GM23338 (cell line): ENCODE data around the gene NPPC. TPM values are rescaled to one million over a fixed set of nuclear protein-coding genes. Genes with fewer than 3 reads are reported as not detected.

Experiments used
- ATAC-seq: fragments of 200-7000 bp; cut with Tn5 transposase; 3 replicates; pipeline ENCODE4 v1.9.1; 2020
- DNase-seq: peaks from one replicate; pipeline ENCODE4 v3.0.0-alpha.2; 2015; ENCODE audit warnings: low spot score
- H2AFZ ChIP-seq: fragments of 200-600 bp; sonication (generic); 2 replicates; pipeline ENCODE4 v1.8.0; 2016; ENCODE audit warnings: antibody characterized with exemption, mild to moderate bottlenecking, moderate library complexity
- H3F3A ChIP-seq: fragments of 200-600 bp; sonication (generic); replicated peaks from 2 replicates; pipeline ENCODE4 v1.8.0; 2017; ENCODE audit warnings: antibody characterized with exemption, mixed run types, low read depth
- H3K27ac ChIP-seq: fragments of 200-600 bp; sonication (generic); 2 replicates; pipeline ENCODE4 v1.6.1; 2016; ENCODE audit warnings: low read depth
- H3K27me3 ChIP-seq: fragments of 200-600 bp; sonication (generic); 2 replicates; pipeline ENCODE4 v1.8.0; 2016; ENCODE audit warnings: mild to moderate bottlenecking, mixed run types, moderate library complexity; ENCODE audit not compliant: insufficient read depth
- H3K36me3 ChIP-seq: fragments of 200-600 bp; sonication (generic); 2 replicates; pipeline ENCODE4 v1.8.0; 2016; ENCODE audit warnings: mild to moderate bottlenecking; ENCODE audit not compliant: insufficient read depth
- H3K4me1 ChIP-seq: fragments of 200-600 bp; sonication (generic); 2 replicates; pipeline ENCODE4 v1.8.0; 2016; ENCODE audit warnings: mild to moderate bottlenecking, moderate library complexity; ENCODE audit not compliant: insufficient read depth
- H3K4me2 ChIP-seq: fragments of 200-600 bp; sonication (generic); 2 replicates; pipeline ENCODE4 v1.7.1; 2017; ENCODE audit warnings: mixed run types
- H3K4me3 ChIP-seq: fragments of 200-600 bp; sonication (generic); 2 replicates; pipeline ENCODE4 v1.6.1; 2016; ENCODE audit warnings: mixed run types
- H3K79me2 ChIP-seq: fragments of 200-600 bp; sonication (generic); replicated peaks from 2 replicates; pipeline ENCODE4 v1.8.0; 2017; ENCODE audit warnings: mild to moderate bottlenecking; ENCODE audit not compliant: insufficient read depth
- H3K9me2 ChIP-seq: fragments of 200-600 bp; sonication (generic); 2 replicates; pipeline ENCODE4 v1.8.0; 2017; ENCODE audit not compliant: insufficient read depth
- H4K20me1 ChIP-seq: fragments of 200-600 bp; sonication (generic); replicated peaks from 2 replicates; pipeline ENCODE4 v1.8.0; 2017; ENCODE audit warnings: mild to moderate bottlenecking; ENCODE audit not compliant: insufficient read depth
- H3K27ac Mint-ChIP-seq: 2 replicates; pipeline ENCODE4 v1.8.0; 2020; ENCODE audit warnings: inconsistent platforms, mild to moderate bottlenecking, moderate library complexity, mixed read lengths
- H3K27me3 Mint-ChIP-seq: 3 replicates; pipeline ENCODE4 v1.8.0; 2022; ENCODE audit warnings: low read depth, mild to moderate bottlenecking, moderate library complexity, mixed read lengths, inconsistent platforms; ENCODE audit not compliant: insufficient read depth, poor library complexity
- H3K36me3 Mint-ChIP-seq: 3 replicates; pipeline ENCODE4 v1.8.0; 2021; ENCODE audit warnings: low read depth, mild to moderate bottlenecking, inconsistent platforms, moderate library complexity, mixed read lengths
- H3K4me1 Mint-ChIP-seq: 3 replicates; pipeline ENCODE4 v1.8.0; 2020; ENCODE audit warnings: mild to moderate bottlenecking, inconsistent platforms, mixed read lengths
- H3K4me3 Mint-ChIP-seq: 3 replicates; pipeline ENCODE4 v1.8.0; 2021; ENCODE audit warnings: moderate library complexity, mild to moderate bottlenecking, inconsistent platforms, mixed read lengths
- H3K9me3 Mint-ChIP-seq: 3 replicates; pipeline ENCODE4 v1.8.0; 2020; ENCODE audit warnings: moderate library complexity, mild to moderate bottlenecking, inconsistent platforms, mixed read lengths
- CREB1 ChIP-seq: fragments of 250-450 bp; sonication (Bioruptor Pico); IDR thresholded peaks from 2 replicates; pipeline ENCODE4 v1.5.0; 2020; ENCODE audit warnings: low read depth, mild to moderate bottlenecking, moderate library complexity
- JUNB ChIP-seq: IDR thresholded peaks from one replicate; pipeline ENCODE4 v1.6.1; 2016; ENCODE audit warnings: antibody characterized with exemption; ENCODE audit not compliant: unreplicated experiment
- POLR2AphosphoS5 ChIP-seq: IDR thresholded peaks from 2 replicates; pipeline ENCODE4 v1.6.1; 2016; ENCODE audit warnings: antibody characterized with exemption, low read depth
- REST ChIP-seq: IDR thresholded peaks from one replicate; pipeline ENCODE4 v1.6.1; 2018; ENCODE audit warnings: antibody characterized with exemption; ENCODE audit not compliant: unreplicated experiment
- STAT1 ChIP-seq: IDR thresholded peaks from one replicate; pipeline ENCODE4 v1.6.1; 2016; ENCODE audit warnings: antibody characterized with exemption; ENCODE audit not compliant: unreplicated experiment
- ZNF114 ChIP-seq: fragments of 250-450 bp; sonication (Bioruptor Pico); IDR thresholded peaks from 2 replicates; pipeline ENCODE4 v1.5.0; 2020; ENCODE audit warnings: mild to moderate bottlenecking, moderate library complexity
- ZNF331 ChIP-seq: fragments of 250-450 bp; sonication (Bioruptor Pico); IDR thresholded peaks from 2 replicates; pipeline ENCODE4 v1.5.0; 2020; ENCODE audit warnings: low read depth, mild to moderate bottlenecking, moderate library complexity
- polyA plus RNA-seq: library from polyadenylated mRNA; unstranded; fragments of >200 nt; fragmentation: Nextera tagmentation; extraction: Ambion mirVana; gene quantifications from 2 replicates; pipeline ENCODE4 v1.2.1, GENCODE V29; 2016
- total RNA-seq: library from RNA; depleted of rRNA; stranded (reverse); fragments of >200 nt; shearing (Covaris generic); gene quantifications from 2 replicates; pipeline ENCODE4 v1.2.3, GENCODE V29; 2014
- TF ChIP-seq, protein P1 (sequence below), 2 experiments: fragments of 200-600 bp in 1 of 2; sonication (generic) in 1 of 2; conservative IDR thresholded peaks; 2 replicates each; pipeline versions ENCODE4 v1.5.1 to v1.6.1; 2016 to 2017; ENCODE audit warnings: antibody characterized with exemption in 2 of 2, low read depth in 2 of 2, mild to moderate bottlenecking in 2 of 2, moderate library complexity in 1 of 2

The NPPC gene
- total and polyA plus RNA-seq, 2 experiments from 2014 or later, result 2.2 to 6.3 TPM

- peak; percentile 81 for ATAC-seq
- H3K4me3 Mint-ChIP-seq, result no peak overlapping the region
- no peaks in the 10 kb centered on the region for H3K9me3 Mint-ChIP-seq
Measured at GRCh38 chr2:231877533-231878456, 48.4 kb downstream of the NPPC start.

More at GRCh38 chr2:231877533-231878456, 48.4 kb downstream of the NPPC start:
- no peaks in the 10 kb centered on the region for H3K9me2 ChIP-seq
- peaks cover 5% of the 10 kb centered on the region for H3K4me1 Mint-ChIP-seq
- no peaks in the 10 kb centered on the region for H3K27me3 ChIP-seq
- peaks cover 5% of the 10 kb centered on the region; the same call in 1 of the 2 replicates for H3K4me1 ChIP-seq
- no peak overlapping the region for H3K27ac ChIP-seq
- no peaks in the 10 kb centered on the region for H4K20me1 ChIP-seq
- no peaks in the 10 kb centered on the region for H3K36me3 ChIP-seq
- no peaks in the 10 kb centered on the region for H3K79me2 ChIP-seq
- peaks cover 2% of the 10 kb centered on the region for H3K27me3 Mint-ChIP-seq
- H3K27ac Mint-ChIP-seq, result no peak overlapping the region
- TF ChIP-seq ZNF331 (CRISPR knock-in tag), result no peak
- TF ChIP-seq POLR2AphosphoS5, result no peak
- no peak for TF ChIP-seq CREB1 (CRISPR knock-in tag)
- no peak for TF ChIP-seq REST
- no peak for TF ChIP-seq ZNF114 (CRISPR knock-in tag)
- TF ChIP-seq STAT1, result no peak
- TF ChIP-seq, protein P1, sequence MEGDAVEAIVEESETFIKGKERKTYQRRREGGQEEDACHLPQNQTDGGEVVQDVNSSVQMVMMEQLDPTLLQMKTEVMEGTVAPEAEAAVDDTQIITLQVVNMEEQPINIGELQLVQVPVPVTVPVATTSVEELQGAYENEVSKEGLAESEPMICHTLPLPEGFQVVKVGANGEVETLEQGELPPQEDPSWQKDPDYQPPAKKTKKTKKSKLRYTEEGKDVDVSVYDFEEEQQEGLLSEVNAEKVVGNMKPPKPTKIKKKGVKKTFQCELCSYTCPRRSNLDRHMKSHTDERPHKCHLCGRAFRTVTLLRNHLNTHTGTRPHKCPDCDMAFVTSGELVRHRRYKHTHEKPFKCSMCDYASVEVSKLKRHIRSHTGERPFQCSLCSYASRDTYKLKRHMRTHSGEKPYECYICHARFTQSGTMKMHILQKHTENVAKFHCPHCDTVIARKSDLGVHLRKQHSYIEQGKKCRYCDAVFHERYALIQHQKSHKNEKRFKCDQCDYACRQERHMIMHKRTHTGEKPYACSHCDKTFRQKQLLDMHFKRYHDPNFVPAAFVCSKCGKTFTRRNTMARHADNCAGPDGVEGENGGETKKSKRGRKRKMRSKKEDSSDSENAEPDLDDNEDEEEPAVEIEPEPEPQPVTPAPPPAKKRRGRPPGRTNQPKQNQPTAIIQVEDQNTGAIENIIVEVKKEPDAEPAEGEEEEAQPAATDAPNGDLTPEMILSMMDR (conservative IDR thresholded peaks at IDR 0.05; ENCODE audit: low read depth in 2 of 2), result no peak
- no peak for TF ChIP-seq JUNB
- no peaks in the 10 kb centered on the region for H3K36me3 Mint-ChIP-seq
- peak overlapping the region; percentile 66 for H2AFZ ChIP-seq
- no peak overlapping the region for H3K4me3 ChIP-seq
- H3F3A ChIP-seq, result no peaks in the 10 kb centered on the region
- DNase-seq, result peak; percentile 39
- no peak overlapping the region for H3K4me2 ChIP-seq
